ENCODE measurements around the gene ADCY5. TPM values are rescaled to one million over a fixed set of nuclear protein-coding genes. Genes with fewer than 3 reads are reported as not detected.

ADCY5 gene
- total RNA-seq, 1 experiment from 2014 or later: 1.4 TPM

DNA sequence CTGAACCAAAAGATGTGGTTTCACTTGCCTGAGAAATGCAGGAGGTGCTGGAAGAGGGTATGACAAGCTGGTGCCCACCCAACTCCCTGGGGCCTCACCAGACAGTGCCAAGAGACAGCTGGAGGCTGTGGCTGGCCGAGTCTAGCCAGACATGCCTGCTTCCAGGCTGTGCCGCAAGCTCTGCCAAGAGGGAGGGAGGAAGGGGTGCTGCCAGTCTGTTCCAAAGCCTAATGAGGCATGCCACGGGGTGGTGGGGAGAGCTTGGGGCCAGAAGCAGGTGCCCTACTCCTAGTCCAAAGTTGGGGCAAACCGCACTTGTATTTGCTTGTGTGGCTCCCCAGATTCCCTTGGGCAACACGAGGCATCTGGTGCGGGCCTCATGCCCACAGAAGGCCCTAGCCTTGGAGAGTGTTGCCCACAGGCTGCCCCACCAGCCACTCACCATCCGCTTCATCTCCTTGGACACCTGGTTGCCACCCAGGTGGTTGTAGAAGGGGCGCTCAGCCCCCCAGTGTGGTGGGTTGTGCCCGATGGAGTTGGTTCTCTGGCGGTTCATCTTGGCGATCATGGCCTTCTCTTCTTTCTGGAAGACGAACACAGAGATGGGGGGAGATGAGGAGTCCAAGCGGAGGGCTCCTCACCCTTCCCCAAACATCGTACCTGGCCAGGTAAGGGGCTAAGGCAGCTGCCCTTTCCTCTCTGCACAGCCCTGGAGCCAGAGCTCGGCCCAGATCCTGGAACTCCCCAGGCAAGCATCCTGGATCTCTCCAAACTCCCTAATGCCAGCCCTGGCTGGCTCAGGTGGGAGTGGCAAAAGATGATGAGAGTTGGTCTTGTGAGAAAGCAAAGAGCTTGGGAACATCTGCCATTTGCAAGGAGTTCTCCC, 123.8 kb downstream of the ADCY5 start:
- intact Hi-C loops (cut with micrococcal nuclease; ENCODE audit: unreplicated experiment) (loop anchor here (5.0 kb wide), 1 partner anchor 232 kb away; no protein-coding TSS in a partner anchor), in situ Hi-C loops (cut with HindIII; ENCODE audit: low pct_unique_long_range_greater_than_20kb, low sequenced_read_pairs) (no loop called here)
- ChIA-PET CTCF (no interaction called here), POLR2A (no interaction called here)
- Histone ChIP-seq H3K4me1 (ENCODE audit: control insufficient read depth, insufficient read depth, low read length) (peaks cover 2% of the 10 kb centered on the region; the same call in 1 of the 2 replicates), H3K27me3 (ENCODE audit: control insufficient read depth, insufficient read depth, low read length) (0 out of 2 replicates have a peak, but pooled peaks cover 2% of the 10 kb centered on the region), H3K27ac (ENCODE audit: low read length) (no peak overlapping the region), H3K4me3 (ENCODE audit: low read depth in 2 of 2, low read length in 2 of 2) (no peak overlapping the region), H3K36me3 (ENCODE audit: control insufficient read depth, insufficient read depth, low read length) (no peaks in the 10 kb centered on the region), H3K9me3 (ENCODE audit: control insufficient read depth, insufficient read depth, low read depth, low read length) (no peaks in the 10 kb centered on the region)
- no TSS peak for BruUV-seq (replicated peaks)
- ATAC-seq (no peak), DNase-seq (ENCODE audit: low read depth, low spot score) (no peak)
- no peak for TF ChIP-seq POLR2AphosphoS5 (IDR thresholded peaks at IDR 0.05; ENCODE audit: low read depth, low read length)
- no peak for TF ChIP-seq SIN3A (IDR thresholded peaks at IDR 0.05; ENCODE audit: borderline replicate concordance, insufficient read depth, low read depth, low read length)

GRCh38 chr3:123323781-123324180, 125.1 kb downstream of the ADCY5 start:
- Histone ChIP-seq H3K36me3 (ENCODE audit: control insufficient read depth, insufficient read depth, low read length) (no peaks in the 10 kb centered on the region), H3K27me3 (ENCODE audit: control insufficient read depth, insufficient read depth, low read length) (0 out of 2 replicates have a peak, but pooled peaks cover 2% of the 10 kb centered on the region), H3K4me3 (ENCODE audit: low read depth in 2 of 2, low read length in 2 of 2) (no peak overlapping the region), H3K4me1 (ENCODE audit: control insufficient read depth, insufficient read depth, low read length) (no peaks in the 10 kb centered on the region), H3K9me3 (ENCODE audit: control insufficient read depth, insufficient read depth, low read depth, low read length) (no peaks in the 10 kb centered on the region), H3K27ac (ENCODE audit: low read length) (no peak overlapping the region)
- BruUV-seq (replicated peaks): no TSS peak
- ATAC-seq (no peak), DNase-seq (ENCODE audit: low read depth, low spot score) (no peak)
- in situ Hi-C loops (cut with HindIII; ENCODE audit: low pct_unique_long_range_greater_than_20kb, low sequenced_read_pairs): no loop called here
- ChIA-PET CTCF (interaction anchor here (0.5 kb wide), 1 partner anchor 355 kb away, joined by 7 read pairs; no protein-coding TSS in a partner anchor), POLR2A (no interaction called here)
- TF ChIP-seq SIN3A (IDR thresholded peaks at IDR 0.05; ENCODE audit: borderline replicate concordance, insufficient read depth, low read depth, low read length) (no peak), POLR2AphosphoS5 (IDR thresholded peaks at IDR 0.05; ENCODE audit: low read depth, low read length) (no peak)
- intact Hi-C loops (cut with micrococcal nuclease; ENCODE audit: unreplicated experiment): no loop called here

DNA sequence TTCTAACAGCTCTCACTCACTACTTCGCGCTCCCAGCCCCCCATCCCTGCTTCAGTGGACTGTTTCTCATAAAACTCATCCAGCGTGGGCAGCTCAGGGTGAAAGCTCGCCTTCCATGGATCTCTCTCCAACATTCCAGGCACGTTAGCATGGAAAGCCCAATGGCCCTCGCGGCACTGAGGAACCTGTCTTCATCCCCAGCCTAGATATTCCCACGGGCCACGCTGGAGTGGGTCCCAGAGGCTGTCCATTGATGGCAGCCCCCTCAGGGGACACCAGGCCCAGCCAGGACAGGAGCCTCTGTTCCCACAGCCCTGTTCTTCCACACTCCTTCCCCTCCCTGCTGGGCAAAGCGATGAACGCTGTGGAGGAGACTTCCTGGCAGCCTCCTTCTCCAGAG, 126.0 kb downstream of the ADCY5 start:
- no peak for ATAC-seq
- TF ChIP-seq, protein P1, sequence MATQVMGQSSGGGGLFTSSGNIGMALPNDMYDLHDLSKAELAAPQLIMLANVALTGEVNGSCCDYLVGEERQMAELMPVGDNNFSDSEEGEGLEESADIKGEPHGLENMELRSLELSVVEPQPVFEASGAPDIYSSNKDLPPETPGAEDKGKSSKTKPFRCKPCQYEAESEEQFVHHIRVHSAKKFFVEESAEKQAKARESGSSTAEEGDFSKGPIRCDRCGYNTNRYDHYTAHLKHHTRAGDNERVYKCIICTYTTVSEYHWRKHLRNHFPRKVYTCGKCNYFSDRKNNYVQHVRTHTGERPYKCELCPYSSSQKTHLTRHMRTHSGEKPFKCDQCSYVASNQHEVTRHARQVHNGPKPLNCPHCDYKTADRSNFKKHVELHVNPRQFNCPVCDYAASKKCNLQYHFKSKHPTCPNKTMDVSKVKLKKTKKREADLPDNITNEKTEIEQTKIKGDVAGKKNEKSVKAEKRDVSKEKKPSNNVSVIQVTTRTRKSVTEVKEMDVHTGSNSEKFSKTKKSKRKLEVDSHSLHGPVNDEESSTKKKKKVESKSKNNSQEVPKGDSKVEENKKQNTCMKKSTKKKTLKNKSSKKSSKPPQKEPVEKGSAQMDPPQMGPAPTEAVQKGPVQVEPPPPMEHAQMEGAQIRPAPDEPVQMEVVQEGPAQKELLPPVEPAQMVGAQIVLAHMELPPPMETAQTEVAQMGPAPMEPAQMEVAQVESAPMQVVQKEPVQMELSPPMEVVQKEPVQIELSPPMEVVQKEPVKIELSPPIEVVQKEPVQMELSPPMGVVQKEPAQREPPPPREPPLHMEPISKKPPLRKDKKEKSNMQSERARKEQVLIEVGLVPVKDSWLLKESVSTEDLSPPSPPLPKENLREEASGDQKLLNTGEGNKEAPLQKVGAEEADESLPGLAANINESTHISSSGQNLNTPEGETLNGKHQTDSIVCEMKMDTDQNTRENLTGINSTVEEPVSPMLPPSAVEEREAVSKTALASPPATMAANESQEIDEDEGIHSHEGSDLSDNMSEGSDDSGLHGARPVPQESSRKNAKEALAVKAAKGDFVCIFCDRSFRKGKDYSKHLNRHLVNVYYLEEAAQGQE (IDR thresholded peaks at IDR 0.05; ENCODE audit: insufficient read depth in 1 of 2, low read depth in 2 of 2, low read length in 1 of 2): no peak
- no peak for TF ChIP-seq TCF7L2 (IDR thresholded peaks at IDR 0.05; ENCODE audit: low read depth, low read length)
- H3K27me3 ChIP-seq (ENCODE audit: control insufficient read depth, insufficient read depth, low read length): 0 out of 2 replicates have a peak, but pooled peaks cover 2% of the 10 kb centered on the region
- in situ Hi-C loops (cut with HindIII; ENCODE audit: low pct_unique_long_range_greater_than_20kb, low sequenced_read_pairs) (no loop called here), intact Hi-C loops (cut with micrococcal nuclease; ENCODE audit: unreplicated experiment) (no loop called here)
- no peak overlapping the region for H3K4me3 ChIP-seq (ENCODE audit: low read depth in 2 of 2, low read length in 2 of 2)
- CTCF ChIA-PET: no interaction called here
- DNase-seq (ENCODE audit: low read depth, low spot score): no peak
- no peak overlapping the region for H3K27ac ChIP-seq (ENCODE audit: low read length)
- H3K36me3 ChIP-seq (ENCODE audit: control insufficient read depth, insufficient read depth, low read length): no peaks in the 10 kb centered on the region
- H3K4me1 ChIP-seq (ENCODE audit: control insufficient read depth, insufficient read depth, low read length): no peaks in the 10 kb centered on the region
- BruUV-seq (replicated peaks): no TSS peak
- POLR2A ChIA-PET: no interaction called here
- H3K9me3 ChIP-seq (ENCODE audit: control insufficient read depth, insufficient read depth, low read depth, low read length): no peaks in the 10 kb centered on the region

All from Panc1 (cell line).